HG03575 (cell line): ENCODE data around the gene FRMD8.

Experiments used
- ATAC-seq: cut with Tn5 transposase; IDR thresholded peaks from one replicate; pipeline ENCODE4 v1.9.1; 2021; ENCODE audit not compliant: unreplicated experiment, insufficient number of reproducible peaks, low FRiP score; ENCODE audit errors: extremely low read depth

Gene FRMD8, protein sequence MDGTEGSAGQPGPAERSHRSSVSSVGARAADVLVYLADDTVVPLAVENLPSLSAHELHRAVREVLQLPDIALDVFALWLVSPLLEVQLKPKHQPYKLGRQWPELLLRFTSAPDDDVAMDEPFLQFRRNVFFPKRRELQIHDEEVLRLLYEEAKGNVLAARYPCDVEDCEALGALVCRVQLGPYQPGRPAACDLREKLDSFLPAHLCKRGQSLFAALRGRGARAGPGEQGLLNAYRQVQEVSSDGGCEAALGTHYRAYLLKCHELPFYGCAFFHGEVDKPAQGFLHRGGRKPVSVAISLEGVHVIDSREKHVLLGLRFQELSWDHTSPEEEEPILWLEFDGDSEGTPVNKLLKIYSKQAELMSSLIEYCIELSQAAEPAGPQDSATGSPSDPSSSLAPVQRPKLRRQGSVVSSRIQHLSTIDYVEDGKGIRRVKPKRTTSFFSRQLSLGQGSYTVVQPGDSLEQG

DNA sequence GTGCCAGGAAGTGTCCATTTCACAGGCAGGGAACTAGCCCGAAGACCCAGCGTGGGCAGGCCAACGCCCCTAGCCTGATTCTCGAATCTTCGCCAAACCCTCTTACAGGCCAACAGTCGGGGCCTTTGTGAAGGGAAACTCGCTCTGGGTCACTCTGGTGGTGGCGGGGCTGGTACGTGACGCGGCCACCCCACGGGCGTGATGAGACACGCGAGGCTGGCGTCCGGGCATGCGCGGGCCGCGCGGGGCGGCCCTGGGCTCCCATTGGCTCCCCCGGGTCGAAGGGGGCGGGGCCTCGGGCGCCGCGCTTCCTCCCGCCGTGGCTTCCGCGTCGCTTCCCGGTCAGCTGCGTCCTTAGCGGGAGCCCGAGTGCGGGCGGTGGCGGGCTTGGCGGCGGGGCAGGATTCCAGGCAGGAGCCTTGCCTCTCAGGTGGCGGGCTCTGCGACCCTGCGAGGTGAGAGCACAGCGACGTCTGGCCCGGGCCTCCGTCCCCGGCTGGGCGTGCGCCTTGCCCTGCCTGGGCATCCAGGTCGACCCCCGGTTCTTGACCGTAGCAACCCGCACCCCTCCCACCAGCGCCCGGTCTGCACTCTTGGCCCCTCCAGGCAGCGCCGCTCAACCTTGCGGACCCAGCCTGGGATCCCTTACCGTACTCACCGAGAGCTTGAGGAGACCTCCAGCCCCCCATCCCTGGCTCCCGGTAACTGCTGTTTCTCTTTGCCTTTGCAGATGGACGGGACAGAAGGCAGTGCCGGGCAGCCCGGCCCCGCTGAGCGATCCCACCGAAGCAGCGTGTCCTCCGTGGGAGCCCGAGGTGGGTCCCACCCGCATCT is at the start of gene FRMD8:
Gene FRMD8, plus strand, starts transcription at position 331 of the 834 bp plus-strand sequence. Its CDS starts 400 bp downstream, at position 731.
- ATAC-seq = no peak

GRCh38 chr11:65338676-65339075 is 47.8 kb upstream of the FRMD8 start:
- no peak for ATAC-seq

DNA sequence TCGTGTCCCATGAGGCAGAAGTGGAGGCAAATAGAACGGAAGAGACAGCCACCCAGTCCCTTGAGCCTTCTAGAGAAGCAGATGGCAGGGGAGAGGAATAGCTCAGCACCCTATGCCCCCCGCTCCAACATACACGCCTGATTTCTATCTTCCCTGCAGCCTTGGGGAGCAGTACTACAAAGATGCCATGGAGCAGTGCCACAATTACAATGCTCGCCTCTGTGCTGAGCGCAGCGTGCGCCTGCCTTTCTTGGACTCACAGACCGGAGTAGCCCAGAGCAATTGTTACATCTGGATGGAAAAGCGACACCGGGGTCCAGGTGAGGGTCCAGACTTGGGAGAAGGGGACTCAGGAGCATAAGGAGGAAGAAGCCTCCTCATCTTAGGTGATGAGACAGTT is 46.2 kb upstream of the FRMD8 start:
- ATAC-seq = no peak

DNA sequence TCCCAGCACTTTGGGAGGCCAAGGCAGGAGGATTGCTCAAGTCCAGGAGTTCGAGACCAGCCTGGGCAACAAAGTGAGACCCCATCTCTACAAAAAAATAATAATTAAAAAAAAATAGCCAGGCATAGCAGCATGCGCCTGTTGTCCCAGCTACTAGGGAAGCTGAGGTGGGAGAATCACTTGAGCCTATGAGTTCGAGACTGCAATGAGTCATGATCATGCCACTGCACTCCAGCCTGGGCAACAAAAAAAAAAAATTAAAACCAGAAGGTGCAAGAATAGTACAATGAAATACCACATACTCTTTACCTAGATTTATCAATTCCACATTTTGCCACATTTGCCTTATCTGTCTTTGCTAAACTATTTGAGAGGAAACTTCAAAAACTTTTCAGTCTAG is 44.6 kb upstream of the FRMD8 start:
- ATAC-seq = no peak

- ATAC-seq = no peak
Measured at GRCh38 chr11:65351511-65351910, 34.9 kb upstream of the FRMD8 start.

DNA sequence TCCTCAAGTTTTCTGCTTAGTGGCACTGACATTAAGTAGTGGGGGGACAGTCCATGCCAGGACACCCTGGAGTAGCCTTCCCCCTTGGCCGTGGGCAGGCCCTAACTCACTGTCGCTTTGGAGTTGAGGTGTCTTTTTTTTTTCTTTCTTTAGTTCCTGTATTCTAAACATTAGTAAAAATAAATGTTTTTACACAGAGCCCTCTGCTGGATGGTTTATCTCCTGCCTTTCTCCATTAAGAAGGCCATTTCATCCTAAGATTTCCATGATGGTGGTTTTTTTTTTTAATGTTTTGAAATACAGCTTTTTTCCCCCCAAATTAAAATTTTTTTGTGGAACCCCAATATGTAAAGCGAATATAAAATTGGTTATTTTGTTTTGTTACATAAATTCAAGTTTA is 33.7 kb upstream of the FRMD8 start:
- no peak for ATAC-seq

DNA sequence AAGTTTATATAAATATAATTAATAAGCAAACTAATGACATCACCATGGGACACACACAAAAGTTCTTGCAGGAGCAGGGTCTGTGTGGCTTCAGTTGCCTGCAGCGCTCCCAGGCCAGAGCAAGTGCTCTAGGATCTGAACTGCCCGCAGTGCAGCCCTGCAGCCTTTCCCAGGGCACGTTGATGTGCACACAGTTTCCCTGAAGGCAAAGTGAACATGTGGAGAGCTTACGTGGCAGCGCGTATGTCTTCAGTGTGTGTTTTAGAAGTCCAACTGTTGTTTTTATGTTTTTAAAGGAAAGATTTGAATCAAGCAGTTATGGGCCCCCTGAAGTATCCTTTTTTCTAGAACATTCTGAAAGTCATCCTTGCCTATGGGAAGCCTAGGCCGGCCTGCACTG is 33.1 kb upstream of the FRMD8 start:
- no peak for ATAC-seq

DNA sequence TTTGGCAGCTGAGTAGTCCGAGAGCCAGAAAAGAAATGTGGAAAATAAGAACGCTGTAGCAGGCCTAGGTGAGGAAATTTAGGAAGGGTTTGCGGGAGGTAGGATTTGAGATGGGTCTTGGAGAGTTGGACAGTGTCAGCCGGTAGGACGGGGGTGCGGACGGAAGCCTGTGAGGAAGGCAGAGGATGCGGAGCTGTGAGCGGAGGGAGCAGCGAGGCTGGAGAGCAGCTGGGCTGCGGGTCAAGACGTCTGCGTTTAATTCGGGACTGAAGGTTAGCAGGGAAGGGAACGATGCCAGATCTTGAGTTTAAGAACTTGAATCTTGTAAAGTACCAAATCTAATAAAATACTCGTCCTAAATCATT is 32.6 kb upstream of the FRMD8 start:
- no peak for ATAC-seq

DNA sequence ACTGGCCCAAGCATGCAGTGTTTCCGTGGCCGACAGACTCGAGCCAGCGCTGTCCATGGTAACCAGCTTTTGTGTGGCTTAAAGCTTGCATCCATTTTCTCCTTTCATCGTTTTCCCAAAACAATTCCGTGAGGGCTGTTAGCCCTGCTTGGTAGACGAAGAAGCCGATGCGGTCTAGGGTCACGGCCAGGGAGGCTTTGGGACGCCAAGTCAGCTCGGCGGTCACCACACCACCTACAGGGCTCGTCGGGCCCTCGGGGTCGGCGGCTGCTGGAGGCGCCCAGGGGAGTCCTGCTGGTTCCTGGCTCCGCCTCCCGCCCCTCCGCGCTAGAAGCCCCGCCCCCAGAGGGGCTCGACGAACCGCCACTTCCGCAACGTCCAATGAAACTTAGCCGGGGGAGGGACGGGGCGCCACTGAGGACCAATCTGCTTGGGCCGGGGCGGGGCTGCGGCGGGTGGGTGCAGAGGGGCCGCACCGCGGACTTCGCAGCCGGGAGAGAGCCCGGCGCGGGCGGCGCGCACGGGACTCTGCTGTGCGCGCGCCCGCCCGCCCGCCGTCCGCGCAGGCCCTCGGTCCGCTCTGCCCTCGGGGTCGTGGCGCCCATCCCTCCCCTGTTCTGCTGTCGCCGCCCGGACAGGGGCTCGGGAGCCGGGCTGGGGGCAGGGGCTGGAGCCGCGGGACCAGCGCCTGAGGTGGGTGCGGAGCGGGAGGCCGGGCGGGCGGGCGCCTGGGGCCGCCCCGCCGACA is 32.0 kb upstream of the FRMD8 start, which contains the start of gene TIGD3:
Gene TIGD3, plus strand, starts transcription at position 487 of the 748 bp plus-strand sequence. CDS start 1,058 bp downstream, outside the sequence.
- no peak for ATAC-seq

DNA sequence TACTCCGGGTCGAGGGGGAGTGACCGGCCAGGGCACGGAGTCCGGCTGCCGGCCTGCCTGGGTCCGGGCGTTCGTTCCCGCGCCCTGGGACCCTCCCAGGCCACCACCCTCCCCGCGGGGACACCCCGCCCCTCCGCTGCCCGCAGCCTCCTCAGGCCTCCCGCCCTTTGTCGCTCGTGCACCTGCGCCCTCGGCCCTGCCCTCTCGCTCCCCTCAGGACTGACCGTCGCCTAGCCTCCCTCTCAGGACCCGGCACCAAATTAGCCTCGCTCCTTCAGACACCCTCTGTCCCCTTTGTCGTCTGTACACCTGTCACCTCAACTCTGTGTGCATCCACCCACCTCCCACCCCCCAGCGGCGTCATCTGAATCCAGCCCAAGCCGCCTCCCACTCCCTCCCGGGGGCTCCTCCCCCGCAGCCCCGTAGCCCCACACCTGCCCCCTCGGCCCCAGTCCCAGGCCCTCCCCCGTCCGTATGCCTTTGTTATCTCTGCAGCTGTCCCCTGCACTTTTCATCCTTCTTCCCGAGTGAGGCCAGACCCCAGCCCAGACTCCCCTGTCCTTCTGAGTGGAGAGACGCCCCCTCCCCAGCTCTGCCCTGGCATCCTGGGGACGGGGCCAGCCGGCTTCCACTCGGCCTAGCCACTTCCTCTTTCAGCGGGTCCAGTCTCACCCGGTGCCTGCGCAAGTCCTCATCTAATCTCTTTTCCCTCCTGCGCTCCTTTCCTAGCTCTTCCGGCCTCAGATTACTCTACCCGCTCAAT is 31.2 kb upstream of the FRMD8 start:
- ATAC-seq = no peak

- no peak for ATAC-seq
Measured at GRCh38 chr11:65355776-65356393, 30.6 kb upstream of the FRMD8 start.

- ATAC-seq = no peak
Measured at GRCh38 chr11:65356394-65356972, 30.0 kb upstream of the FRMD8 start.

DNA sequence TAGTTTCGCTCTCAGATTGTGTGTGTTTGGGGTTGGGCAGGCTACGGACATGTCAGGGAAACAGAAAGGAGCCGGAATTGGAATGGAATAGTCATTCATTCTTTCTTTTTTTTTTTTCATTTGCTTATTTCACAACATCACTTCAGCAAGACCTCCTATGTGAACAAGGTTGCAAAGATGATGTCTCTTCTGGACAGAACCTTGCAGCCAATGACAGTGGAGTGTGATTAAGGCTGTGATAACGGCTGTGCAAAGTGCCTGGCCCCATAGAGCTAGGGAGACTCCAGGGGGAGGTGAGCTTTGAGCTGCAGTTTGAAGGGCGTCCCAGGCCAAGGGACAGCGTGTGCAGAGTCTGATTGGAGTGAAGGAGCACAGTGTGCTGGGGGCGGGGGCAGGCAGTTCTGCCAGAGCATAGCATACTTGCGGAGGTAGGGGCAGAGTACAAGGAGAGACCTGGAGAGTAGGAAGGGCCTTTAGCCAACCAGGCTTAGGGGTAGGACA is 28.5 kb upstream of the FRMD8 start:
- no peak for ATAC-seq

DNA sequence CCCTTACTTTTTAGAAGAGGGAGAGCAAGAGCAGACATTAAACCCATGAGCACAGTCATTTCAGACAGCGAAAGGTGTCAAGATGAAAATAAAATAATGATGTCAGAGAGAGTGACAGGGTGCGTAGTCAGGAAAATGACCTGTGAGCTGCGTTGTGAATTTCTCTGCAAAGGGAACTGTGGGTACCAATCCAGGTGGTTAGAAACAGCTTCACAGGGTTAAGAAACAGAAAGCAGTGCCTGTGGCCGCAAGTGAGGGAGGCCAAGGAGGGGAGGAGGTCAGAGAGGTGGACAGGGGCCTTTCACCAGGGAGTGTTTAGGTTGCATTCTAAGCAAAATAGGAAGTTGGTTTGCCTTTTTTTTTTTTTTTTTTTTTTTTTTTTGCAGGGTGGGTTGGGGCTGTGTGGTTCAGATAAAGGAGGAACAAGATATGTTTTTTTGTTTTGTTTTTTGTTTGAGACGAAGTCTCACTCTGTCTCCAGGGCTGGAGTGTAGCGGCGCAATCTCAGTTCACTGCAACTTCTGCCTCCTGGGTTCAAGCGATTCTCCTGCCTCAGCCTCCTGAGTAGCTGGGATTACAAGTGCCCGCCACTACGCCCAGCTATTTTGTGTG is 24.0 kb upstream of the FRMD8 start:
- ATAC-seq = no peak

DNA sequence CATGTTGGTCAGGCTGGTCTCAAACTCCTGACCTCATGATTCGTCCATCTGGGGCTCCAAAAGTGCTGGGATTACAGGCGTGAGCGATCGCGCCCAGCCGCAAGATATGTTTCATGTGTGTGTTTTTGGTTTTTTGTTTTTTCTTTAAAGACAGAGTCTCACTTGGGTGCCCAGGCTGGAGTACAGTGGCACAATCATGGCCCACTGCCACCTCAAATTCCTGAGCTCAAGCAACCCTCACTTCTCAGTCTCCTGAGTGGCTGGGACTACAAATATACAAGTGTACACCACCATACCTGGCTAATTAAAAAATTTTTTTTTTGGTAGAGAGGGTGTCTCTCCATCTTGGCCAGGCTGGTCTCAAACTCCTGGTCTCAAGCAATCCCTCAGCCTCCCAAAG is 23.5 kb upstream of the FRMD8 start:
- ATAC-seq = no peak

- no peak for ATAC-seq
Measured at GRCh38 chr11:65363770-65364169, 22.7 kb upstream of the FRMD8 start.

GRCh38 chr11:65366340-65366773 is 20.1 kb upstream of the FRMD8 start:
- no peak for ATAC-seq
